Activated naive CD8-positive, alpha-beta T cell treated with anti-CD3 and anti-CD28 coated beads, Interleukin-2, amount 50 U/mL, for 24 hours (primary cell): ENCODE measurements around the gene PCDHGA10.
"Not testable (repeated sequence)": the region's sequence is repeated elsewhere in the genome, so short reads cannot be mapped to it uniquely, and the experiment has no call there.

Source experiments
- ATAC-seq: fragments of 150-1000 bp; cut with Tn5 transposase; one replicate; pipeline ENCODE4 v1.10.0; 2021
- DNase-seq: peaks from one replicate; pipeline ENCODE4 v3.0.0; 2021
- H3K27ac Mint-ChIP-seq: one replicate; pipeline ENCODE4 v1.8.0; 2021; ENCODE audit warnings: mild to moderate bottlenecking, mixed read lengths
- H3K27me3 Mint-ChIP-seq: one replicate; pipeline ENCODE4 v1.8.0; 2021; ENCODE audit warnings: mixed read lengths
- H3K36me3 Mint-ChIP-seq: one replicate; pipeline ENCODE4 v1.8.0; 2021; ENCODE audit warnings: low read depth, mixed read lengths
- H3K4me1 Mint-ChIP-seq: one replicate; pipeline ENCODE4 v1.8.0; 2021; ENCODE audit warnings: mixed read lengths
- H3K4me3 Mint-ChIP-seq: one replicate; pipeline ENCODE4 v1.8.0; 2021; ENCODE audit warnings: mild to moderate bottlenecking, moderate library complexity, mixed read lengths
- H3K9me3 Mint-ChIP-seq: one replicate; pipeline ENCODE4 v1.8.0; 2021; ENCODE audit warnings: mixed read lengths

The PCDHGA10 gene

DNA sequence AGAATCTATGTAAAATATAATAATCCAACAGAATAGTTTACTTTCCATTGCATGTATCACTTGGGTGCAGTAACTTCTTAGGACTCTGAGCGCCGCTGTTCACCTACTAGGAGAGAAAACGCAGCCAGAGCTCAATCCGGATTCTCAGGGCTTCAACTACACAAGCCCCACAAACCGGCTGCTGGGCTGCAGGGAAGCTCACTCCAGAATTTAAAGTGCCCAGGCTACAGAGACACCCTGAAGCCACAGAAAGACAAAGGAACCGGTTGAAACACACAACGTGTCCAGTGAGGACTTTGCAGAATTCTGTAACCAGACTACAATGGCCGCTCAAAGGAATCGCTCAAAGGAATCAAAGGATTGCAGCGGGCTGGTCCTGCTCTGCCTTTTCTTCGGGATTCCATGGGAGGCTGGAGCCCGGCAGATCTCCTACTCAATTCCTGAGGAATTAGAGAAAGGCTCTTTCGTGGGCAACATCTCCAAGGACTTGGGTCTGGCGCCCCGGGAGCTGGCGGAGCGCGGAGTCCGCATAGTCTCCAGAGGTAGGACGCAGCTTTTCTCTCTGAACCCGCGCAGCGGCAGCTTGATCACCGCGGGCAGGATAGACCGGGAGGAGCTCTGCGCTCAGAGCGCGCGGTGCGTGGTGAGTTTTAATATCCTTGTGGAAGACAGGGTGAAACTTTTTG is at the start of gene PCDHGA10:
Gene PCDHGA10, plus strand, starts transcription at position 134 of the 686 bp plus-strand sequence. Its CDS starts 189 bp downstream, at position 323.
- peak; percentile 52 for DNase-seq
- Mint-ChIP-seq H3K27me3 (peaks cover 71% of the 10 kb centered on the region), H3K9me3 (peaks cover 31% of the 10 kb centered on the region), H3K4me3 (peak within 1 kb of the TSS; percentile 74), H3K4me1 (peaks cover 22% of the 10 kb centered on the region), H3K27ac (peak within 1 kb of the TSS; percentile 8), H3K36me3 (peaks cover 28% of the 10 kb centered on the region)
- ATAC-seq: peak; percentile 65

GRCh38 chr5:141363952-141364660 is 48.7 kb upstream of the PCDHGA10 start, which contains the start of gene PCDHGA5:
Gene PCDHGA5, plus strand, starts transcription at chr5:141364162. Its CDS starts 169 bp downstream, at chr5:141364331.
- peaks cover 2% of the 10 kb centered on the region for H3K4me1 Mint-ChIP-seq
- peaks cover 70% of the 10 kb centered on the region for H3K27me3 Mint-ChIP-seq
- ATAC-seq (no peak), DNase-seq (no peak)
- peaks cover 38% of the 10 kb centered on the region for H3K36me3 Mint-ChIP-seq
- H3K4me3 Mint-ChIP-seq: no peak within 1 kb of the TSS
- no peak within 1 kb of the TSS for H3K27ac Mint-ChIP-seq
- H3K9me3 Mint-ChIP-seq: peaks cover 48% of the 10 kb centered on the region

GRCh38 chr5:141366016-141366896 is 46.5 kb upstream of the PCDHGA10 start:
- DNase-seq: no peak
- peaks cover 34% of the 10 kb centered on the region for H3K36me3 Mint-ChIP-seq
- peaks cover 2% of the 10 kb centered on the region for H3K4me1 Mint-ChIP-seq
- H3K27ac Mint-ChIP-seq: no peak overlapping the region
- peaks cover 49% of the 10 kb centered on the region for H3K9me3 Mint-ChIP-seq
- peaks cover 75% of the 10 kb centered on the region for H3K27me3 Mint-ChIP-seq
- no peak overlapping the region for H3K4me3 Mint-ChIP-seq
- no peak for ATAC-seq

DNA sequence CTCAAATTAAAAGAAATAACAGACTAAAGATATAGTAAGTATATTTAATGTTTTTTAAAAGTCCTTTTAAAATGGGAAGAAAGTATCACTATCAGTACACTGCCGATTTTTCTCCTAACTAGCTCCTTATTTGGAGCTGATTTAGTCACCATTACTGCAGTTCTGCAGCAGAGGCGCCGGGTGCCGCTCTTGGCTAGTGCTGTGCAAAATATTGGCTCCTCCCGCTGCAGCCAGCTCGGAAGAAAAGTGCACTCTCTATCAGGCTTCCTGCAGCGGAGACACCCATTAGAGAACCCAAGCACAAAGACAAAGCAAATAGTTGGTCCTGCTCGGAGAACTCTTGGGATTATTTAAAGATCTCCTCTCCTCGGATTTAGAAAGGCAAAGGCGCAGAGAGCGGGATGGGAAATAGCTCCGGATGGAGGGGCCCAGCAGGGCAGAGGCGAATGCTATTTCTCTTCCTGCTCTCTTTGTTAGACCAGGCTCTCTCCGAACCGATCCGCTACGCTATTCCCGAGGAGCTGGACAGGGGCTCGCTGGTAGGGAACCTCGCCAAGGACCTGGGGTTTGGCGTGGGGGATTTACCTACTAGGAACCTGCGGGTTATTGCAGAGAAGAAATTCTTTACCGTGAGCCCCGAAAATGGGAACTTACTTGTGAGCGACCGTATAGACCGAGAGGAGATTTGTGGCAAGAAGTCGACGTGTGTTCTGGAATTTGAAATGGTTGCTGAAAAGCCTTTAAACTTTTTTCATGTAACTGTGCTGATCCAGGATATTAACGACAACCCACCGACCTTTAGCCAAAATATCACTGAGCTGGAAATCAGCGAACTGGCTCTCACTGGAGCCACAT is 42.6 kb upstream of the PCDHGA10 start, which contains the start of gene PCDHGB3:
Gene PCDHGB3, plus strand, starts transcription at position 249 of the 855 bp plus-strand sequence. Its CDS starts 153 bp downstream, at position 402.
- Mint-ChIP-seq H3K27me3 (peaks cover 74% of the 10 kb centered on the region), H3K27ac (no peak within 1 kb of the TSS), H3K36me3 (peaks cover 32% of the 10 kb centered on the region), H3K4me3 (peak within 1 kb of the TSS; percentile 62), H3K4me1 (peaks cover 2% of the 10 kb centered on the region), H3K9me3 (peaks cover 43% of the 10 kb centered on the region)
- DNase-seq (peak; percentile 13), ATAC-seq (peak; percentile 43)

DNA sequence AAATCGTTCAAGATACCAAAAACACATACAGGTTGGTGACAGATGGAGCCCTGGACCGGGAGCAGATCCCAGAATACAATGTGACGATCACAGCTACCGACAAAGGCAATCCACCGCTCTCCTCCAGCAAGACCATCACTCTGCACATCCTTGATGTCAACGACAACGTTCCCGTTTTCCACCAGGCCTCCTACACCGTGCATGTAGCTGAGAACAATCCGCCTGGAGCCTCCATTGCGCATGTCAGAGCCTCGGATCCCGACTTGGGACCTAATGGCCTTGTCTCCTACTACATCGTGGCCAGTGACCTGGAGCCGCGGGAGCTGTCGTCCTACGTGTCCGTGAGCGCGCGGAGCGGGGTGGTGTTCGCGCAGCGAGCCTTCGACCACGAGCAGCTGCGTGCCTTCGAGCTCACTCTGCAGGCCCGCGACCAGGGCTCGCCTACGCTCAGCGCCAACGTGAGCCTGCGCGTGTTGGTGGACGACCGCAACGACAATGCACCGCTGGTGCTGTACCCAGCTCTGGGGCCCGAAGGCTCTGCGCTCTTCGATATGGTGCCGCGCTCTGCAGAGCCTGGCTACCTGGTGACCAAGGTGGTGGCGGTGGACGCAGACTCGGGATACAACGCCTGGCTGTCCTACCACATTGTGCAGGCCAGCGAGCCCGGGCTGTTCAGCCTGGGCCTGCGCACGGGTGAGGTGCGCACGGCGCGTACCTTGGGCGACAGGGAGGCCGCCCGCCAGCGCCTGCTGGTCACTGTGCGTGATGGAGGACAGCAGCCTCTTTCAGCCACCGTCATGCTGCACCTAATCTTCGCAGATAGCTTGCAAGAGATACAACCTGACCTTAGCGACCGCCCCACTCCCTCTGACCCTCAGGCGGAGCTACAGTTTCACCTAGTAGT is 41.0 kb upstream of the PCDHGA10 start:
- no peak overlapping the region for H3K27ac Mint-ChIP-seq
- H3K9me3 Mint-ChIP-seq: peaks cover 45% of the 10 kb centered on the region
- H3K27me3 Mint-ChIP-seq: peaks cover 70% of the 10 kb centered on the region
- no peak for DNase-seq
- H3K4me1 Mint-ChIP-seq: peaks cover 2% of the 10 kb centered on the region
- no peak for ATAC-seq
- H3K4me3 Mint-ChIP-seq: no peak overlapping the region
- H3K36me3 Mint-ChIP-seq: peaks cover 30% of the 10 kb centered on the region

DNA sequence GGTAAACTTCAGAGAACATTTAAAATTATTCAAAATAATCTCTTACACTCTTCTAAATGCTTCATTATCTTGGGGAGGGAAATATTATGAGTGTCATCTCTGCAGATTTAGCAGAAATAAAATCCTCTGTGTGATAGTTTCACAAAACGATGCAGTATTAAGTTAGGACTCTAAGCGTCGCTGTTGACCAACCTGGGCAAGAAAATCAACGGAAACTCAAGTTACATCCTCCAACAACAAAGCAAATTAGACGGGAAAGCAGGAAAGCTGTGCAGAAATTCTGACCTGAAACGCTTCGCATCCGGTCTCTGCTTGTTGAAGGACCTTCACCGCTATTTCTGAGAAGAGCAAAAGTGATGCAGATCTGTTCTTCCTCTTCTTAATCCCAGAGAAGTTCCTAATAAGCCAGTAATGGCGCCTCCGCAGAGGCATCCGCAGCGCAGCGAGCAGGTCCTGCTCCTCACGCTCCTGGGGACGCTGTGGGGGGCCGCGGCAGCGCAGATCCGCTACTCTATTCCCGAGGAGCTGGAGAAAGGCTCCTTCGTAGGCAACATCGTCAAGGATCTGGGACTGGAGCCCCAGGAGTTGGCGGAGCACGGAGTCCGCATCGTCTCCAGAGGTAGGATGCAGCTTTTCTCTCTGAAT is 39.0 kb upstream of the PCDHGA10 start, which contains the start of gene PCDHGA6:
Gene PCDHGA6, plus strand, starts transcription at position 219 of the 645 bp plus-strand sequence. Its CDS starts 193 bp downstream, at position 412.
- peaks cover 33% of the 10 kb centered on the region for H3K36me3 Mint-ChIP-seq
- H3K4me3 Mint-ChIP-seq: no peak within 1 kb of the TSS
- H3K4me1 Mint-ChIP-seq: peaks cover 2% of the 10 kb centered on the region
- ATAC-seq: no peak
- DNase-seq: no peak
- peaks cover 65% of the 10 kb centered on the region for H3K27me3 Mint-ChIP-seq
- peaks cover 48% of the 10 kb centered on the region for H3K9me3 Mint-ChIP-seq
- H3K27ac Mint-ChIP-seq: no peak within 1 kb of the TSS

DNA sequence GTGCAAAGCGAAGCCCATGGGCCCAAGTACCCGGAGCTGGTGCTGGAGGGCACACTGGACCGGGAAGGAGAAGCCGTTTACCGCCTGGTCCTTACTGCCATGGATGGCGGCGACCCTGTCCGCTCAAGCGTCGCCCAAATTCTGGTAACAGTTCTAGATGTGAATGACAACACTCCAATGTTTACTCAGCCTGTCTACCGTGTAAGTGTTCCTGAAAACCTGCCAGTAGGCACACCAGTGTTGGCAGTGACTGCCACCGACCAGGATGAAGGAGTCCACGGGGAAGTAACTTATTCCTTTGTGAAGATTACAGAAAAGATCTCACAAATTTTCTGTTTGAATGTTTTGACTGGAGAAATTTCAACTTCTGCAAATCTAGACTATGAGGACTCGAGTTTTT is 38.2 kb upstream of the PCDHGA10 start:
- no peak overlapping the region for H3K4me3 Mint-ChIP-seq
- peaks cover 53% of the 10 kb centered on the region for H3K9me3 Mint-ChIP-seq
- no peak overlapping the region for H3K27ac Mint-ChIP-seq
- ATAC-seq: no peak
- peaks cover 2% of the 10 kb centered on the region for H3K4me1 Mint-ChIP-seq
- H3K27me3 Mint-ChIP-seq: peaks cover 66% of the 10 kb centered on the region
- peaks cover 33% of the 10 kb centered on the region for H3K36me3 Mint-ChIP-seq
- no peak for DNase-seq

- H3K4me3 Mint-ChIP-seq, H3K27ac Mint-ChIP-seq, H3K4me1 Mint-ChIP-seq, DNase-seq, ATAC-seq: not testable (repeated sequence)
- peaks cover 52% of the 10 kb centered on the region for H3K9me3 Mint-ChIP-seq
- peaks cover 63% of the 10 kb centered on the region for H3K27me3 Mint-ChIP-seq
- H3K36me3 Mint-ChIP-seq: peaks cover 33% of the 10 kb centered on the region
Measured at GRCh38 chr5:141375444-141376155, 37.2 kb upstream of the PCDHGA10 start.

GRCh38 chr5:141382469-141383294 is 30.1 kb upstream of the PCDHGA10 start, which contains the start of gene PCDHGA7:
Gene PCDHGA7, plus strand, starts transcription at chr5:141382742. Its CDS starts 158 bp downstream, at chr5:141382900.
- H3K36me3 Mint-ChIP-seq: peaks cover 18% of the 10 kb centered on the region
- no peaks in the 10 kb centered on the region for H3K4me1 Mint-ChIP-seq
- peak within 1 kb of the TSS; percentile 55 for H3K4me3 Mint-ChIP-seq
- DNase-seq: no peak
- H3K9me3 Mint-ChIP-seq: peaks cover 54% of the 10 kb centered on the region
- H3K27me3 Mint-ChIP-seq: peaks cover 69% of the 10 kb centered on the region
- no peak within 1 kb of the TSS for H3K27ac Mint-ChIP-seq
- ATAC-seq: no peak

GRCh38 chr5:141383345-141383744 is 29.4 kb upstream of the PCDHGA10 start:
- Mint-ChIP-seq H3K27ac (no peak overlapping the region), H3K9me3 (peaks cover 55% of the 10 kb centered on the region), H3K36me3 (peaks cover 20% of the 10 kb centered on the region), H3K4me1 (no peaks in the 10 kb centered on the region), H3K27me3 (peaks cover 72% of the 10 kb centered on the region), H3K4me3 (no peak overlapping the region)
- ATAC-seq (no peak), DNase-seq (no peak)
